ENCODE measurements around the gene TNS3. TPM values are rescaled to one million over a fixed set of nuclear protein-coding genes. Genes with fewer than 3 reads are reported as not detected.

TNS3 gene
- polyA plus RNA-seq, 1 donor, result 66.7 TPM

DNA sequence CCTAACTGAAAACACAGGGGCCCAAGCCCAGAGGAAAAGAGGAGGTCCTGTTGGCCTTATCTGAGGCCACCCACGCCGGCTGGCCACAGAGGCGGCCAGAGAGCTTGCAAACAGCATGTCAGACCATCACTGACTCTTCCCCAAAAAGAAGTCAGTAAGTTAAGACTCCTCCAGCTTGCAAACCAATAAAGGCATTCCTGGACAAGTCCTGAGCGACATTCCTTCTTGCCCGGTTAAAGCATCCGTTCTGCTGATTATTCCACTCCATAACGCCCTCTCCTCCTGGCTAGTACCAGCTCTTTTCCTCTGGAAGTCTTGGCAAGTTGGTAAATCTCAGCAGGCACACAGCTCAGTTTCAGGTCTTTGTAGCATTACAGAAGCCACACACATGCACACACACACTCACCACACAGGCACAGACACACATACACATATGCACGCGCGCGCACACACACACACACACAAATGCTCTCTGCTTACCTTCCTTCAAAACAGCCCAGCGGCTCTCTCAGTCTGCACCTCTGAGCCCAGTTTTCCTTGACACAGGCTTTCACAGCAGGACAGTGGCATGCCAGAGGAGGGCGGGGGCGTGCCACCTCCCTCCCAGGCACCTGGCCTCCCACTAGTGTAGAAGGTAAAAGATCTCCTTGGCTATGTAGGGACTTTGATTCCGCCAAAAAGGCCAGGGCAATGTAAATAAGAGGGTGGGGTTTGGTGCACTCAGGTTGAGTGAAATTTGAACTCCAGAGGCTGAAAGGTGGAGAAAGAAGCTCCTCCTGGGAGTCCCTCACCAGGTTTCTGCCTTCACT lies 201.4 kb downstream of the TNS3 start:
- peaks cover 52% of the 10 kb centered on the region for H3K4me1 ChIP-seq (ENCODE audit: control insufficient read depth, insufficient read depth, low read length)
- H3K27me3 ChIP-seq (ENCODE audit: control insufficient read depth, insufficient read depth, low read length), result no peaks in the 10 kb centered on the region
- H3K4me3 ChIP-seq (ENCODE audit: low read length), result no peak overlapping the region
- H3K9me3 ChIP-seq (ENCODE audit: control insufficient read depth, low read depth, low read length), result no peaks in the 10 kb centered on the region
- H3K36me3 ChIP-seq (ENCODE audit: control insufficient read depth, insufficient read depth, low read length), result peaks cover 49% of the 10 kb centered on the region
- H3K27ac ChIP-seq (ENCODE audit: low read length), result peak overlapping the region; percentile 73
- WGBS (ENCODE audit: insufficient coverage, low lambda C conversion rate), result no CpG with 5 or more reads among the region's 15 CpGs
- peak; percentile 78 to 87 for DNase-seq

DNA sequence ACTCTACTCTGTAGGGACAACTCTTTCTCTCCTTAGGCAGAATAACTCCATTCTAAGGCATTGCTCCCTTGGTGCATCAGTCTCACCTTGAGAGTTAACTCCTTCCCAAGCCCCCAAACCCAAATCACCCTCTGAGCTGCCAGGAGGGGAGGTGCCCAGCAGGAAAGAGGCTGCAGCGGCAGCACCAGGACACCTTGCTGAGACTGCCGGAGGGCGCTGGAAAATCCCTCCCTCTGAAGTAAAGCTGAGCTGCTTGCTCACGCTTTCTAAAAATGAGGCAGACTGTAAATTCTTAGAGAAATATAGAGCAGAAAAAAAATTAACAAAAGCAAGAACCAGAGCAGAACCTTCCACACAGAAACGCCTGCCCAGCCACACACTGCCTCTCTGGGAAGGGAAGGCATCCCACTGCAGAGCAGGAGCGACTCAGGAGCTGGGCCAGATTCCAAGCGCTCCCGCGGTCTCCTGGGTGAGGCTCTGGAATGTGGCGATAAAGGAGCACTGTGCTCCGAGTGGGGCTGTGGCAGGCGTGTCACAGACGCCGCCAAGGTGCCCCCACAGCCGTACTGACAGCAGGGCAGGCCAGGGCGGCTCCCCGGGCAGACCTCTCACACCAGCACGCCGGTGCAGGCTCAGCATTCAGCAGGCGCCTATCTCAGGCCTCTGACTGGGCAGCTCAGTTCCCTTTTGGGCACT lies 202.1 kb downstream of the TNS3 start:
- DNase-seq, result peak; percentile 57 to 75
- Histone ChIP-seq H3K36me3 (ENCODE audit: control insufficient read depth, insufficient read depth, low read length) (peaks cover 51% of the 10 kb centered on the region), H3K27me3 (ENCODE audit: control insufficient read depth, insufficient read depth, low read length) (no peaks in the 10 kb centered on the region), H3K4me3 (ENCODE audit: low read length) (no peak overlapping the region), H3K27ac (ENCODE audit: low read length) (peak overlapping the region; percentile 73), H3K4me1 (ENCODE audit: control insufficient read depth, insufficient read depth, low read length) (peaks cover 46% of the 10 kb centered on the region), H3K9me3 (ENCODE audit: control insufficient read depth, low read depth, low read length) (no peaks in the 10 kb centered on the region)
- 20% methylated on average over 1 of the region's 20 CpGs for WGBS (ENCODE audit: insufficient coverage, low lambda C conversion rate)

DNA sequence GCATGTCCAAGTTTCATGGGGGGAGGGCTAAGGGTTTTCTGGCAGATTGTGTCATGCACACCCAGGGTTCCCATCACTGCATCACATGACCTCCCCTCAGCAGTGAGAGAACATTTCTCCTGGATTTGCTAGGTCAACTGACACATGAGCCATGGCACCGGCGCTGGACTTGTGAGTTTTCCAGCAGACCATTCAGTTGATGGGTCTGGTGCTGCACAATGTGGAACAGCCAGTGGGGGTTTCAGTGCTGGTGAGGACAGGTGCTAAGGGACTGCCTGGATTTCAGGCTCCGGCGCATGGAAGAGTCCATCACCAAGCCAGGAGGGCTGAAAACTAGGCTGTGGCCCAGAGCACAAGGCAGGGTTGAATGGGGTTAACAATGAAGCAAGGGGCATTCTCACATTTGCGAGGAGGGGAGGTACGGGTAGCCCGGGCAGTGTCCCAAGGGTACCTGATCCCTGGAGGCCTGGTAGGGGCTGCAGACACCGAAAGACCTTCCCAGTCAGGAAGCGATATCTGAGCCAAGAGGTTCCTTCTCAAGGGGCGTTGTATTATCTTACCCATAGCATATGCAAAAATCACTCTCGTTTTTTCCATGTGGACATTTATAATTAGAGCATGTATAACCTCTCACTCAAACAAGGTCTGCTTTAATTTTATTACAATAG lies 203.0 kb downstream of the TNS3 start:
- no peak for DNase-seq
- WGBS (ENCODE audit: insufficient coverage, low lambda C conversion rate), result 100% methylated on average over 2 of the region's 11 CpGs
- no peaks in the 10 kb centered on the region for H3K9me3 ChIP-seq (ENCODE audit: control insufficient read depth, low read depth, low read length)
- peaks cover 44% of the 10 kb centered on the region for H3K36me3 ChIP-seq (ENCODE audit: control insufficient read depth, insufficient read depth, low read length)
- H3K27me3 ChIP-seq (ENCODE audit: control insufficient read depth, insufficient read depth, low read length), result no peaks in the 10 kb centered on the region
- H3K4me1 ChIP-seq (ENCODE audit: control insufficient read depth, insufficient read depth, low read length), result peaks cover 37% of the 10 kb centered on the region
- H3K4me3 ChIP-seq (ENCODE audit: low read length), result no peak overlapping the region
- no peak overlapping the region for H3K27ac ChIP-seq (ENCODE audit: low read length)

DNA sequence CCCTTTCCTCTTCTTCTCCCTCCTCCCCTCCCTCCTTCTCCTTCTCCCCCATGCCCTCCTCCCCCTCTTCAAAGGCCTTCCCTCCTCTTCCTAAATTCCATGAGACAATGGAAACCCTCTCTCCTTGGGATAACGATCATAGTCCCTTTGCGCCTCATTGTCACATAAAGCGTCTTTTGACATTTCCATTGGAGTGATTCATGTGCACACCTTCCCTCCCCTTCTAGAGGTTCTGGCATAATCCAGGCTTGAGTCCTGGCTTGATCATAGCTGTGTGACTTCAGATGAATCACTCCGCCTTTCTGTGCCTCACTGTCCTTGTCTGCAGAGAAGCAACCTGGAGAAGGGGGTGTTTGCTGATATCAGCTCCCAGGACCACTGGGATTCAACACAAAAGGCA lies 204.2 kb downstream of the TNS3 start:
- WGBS (ENCODE audit: insufficient coverage, low lambda C conversion rate), result no CpG with 5 or more reads among the region's 4 CpGs
- Histone ChIP-seq H3K27me3 (ENCODE audit: control insufficient read depth, insufficient read depth, low read length) (no peaks in the 10 kb centered on the region), H3K36me3 (ENCODE audit: control insufficient read depth, insufficient read depth, low read length) (peaks cover 38% of the 10 kb centered on the region), H3K4me1 (ENCODE audit: control insufficient read depth, insufficient read depth, low read length) (peaks cover 36% of the 10 kb centered on the region), H3K27ac (ENCODE audit: low read length) (no peak overlapping the region), H3K9me3 (ENCODE audit: control insufficient read depth, low read depth, low read length) (no peaks in the 10 kb centered on the region), H3K4me3 (ENCODE audit: low read length) (no peak overlapping the region)
- no peak for DNase-seq

DNA sequence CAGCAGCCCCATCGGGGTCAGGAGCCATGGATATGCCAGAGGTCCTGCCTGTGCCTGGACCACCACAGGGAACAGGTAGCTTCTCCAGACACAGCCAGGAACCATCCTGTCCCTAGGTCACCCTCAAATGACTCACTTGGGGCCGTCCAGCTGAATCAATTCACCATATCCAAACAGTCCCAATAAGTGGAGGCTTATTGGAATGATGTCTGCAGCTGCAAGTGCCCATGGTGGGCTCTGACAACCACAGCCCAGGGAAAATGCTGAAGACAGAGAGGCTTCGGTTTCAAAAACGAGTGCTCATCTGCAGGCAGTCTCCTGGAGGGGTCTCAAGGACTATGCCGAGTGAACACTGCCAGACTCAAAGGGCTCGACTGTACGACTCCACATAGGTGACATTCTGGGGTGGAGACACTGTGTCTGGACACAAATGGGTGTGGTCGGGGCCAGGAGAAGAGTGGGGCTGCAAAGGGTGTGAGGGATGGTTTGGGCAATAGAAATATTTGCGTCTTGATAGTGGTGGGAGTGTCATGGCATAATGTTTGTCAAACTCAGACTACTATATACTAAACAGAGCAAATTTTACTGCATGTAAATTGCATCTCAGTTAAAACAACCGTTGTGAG lies 204.8 kb downstream of the TNS3 start:
- H3K9me3 ChIP-seq (ENCODE audit: control insufficient read depth, low read depth, low read length), result no peaks in the 10 kb centered on the region
- WGBS (ENCODE audit: insufficient coverage, low lambda C conversion rate), result 60% methylated on average over 1 of the region's 10 CpGs
- H3K27me3 ChIP-seq (ENCODE audit: control insufficient read depth, insufficient read depth, low read length), result no peaks in the 10 kb centered on the region
- H3K36me3 ChIP-seq (ENCODE audit: control insufficient read depth, insufficient read depth, low read length), result peaks cover 33% of the 10 kb centered on the region
- no peak overlapping the region for H3K4me3 ChIP-seq (ENCODE audit: low read length)
- no peak for DNase-seq
- H3K27ac ChIP-seq (ENCODE audit: low read length), result no peak overlapping the region
- H3K4me1 ChIP-seq (ENCODE audit: control insufficient read depth, insufficient read depth, low read length), result peaks cover 43% of the 10 kb centered on the region

DNA sequence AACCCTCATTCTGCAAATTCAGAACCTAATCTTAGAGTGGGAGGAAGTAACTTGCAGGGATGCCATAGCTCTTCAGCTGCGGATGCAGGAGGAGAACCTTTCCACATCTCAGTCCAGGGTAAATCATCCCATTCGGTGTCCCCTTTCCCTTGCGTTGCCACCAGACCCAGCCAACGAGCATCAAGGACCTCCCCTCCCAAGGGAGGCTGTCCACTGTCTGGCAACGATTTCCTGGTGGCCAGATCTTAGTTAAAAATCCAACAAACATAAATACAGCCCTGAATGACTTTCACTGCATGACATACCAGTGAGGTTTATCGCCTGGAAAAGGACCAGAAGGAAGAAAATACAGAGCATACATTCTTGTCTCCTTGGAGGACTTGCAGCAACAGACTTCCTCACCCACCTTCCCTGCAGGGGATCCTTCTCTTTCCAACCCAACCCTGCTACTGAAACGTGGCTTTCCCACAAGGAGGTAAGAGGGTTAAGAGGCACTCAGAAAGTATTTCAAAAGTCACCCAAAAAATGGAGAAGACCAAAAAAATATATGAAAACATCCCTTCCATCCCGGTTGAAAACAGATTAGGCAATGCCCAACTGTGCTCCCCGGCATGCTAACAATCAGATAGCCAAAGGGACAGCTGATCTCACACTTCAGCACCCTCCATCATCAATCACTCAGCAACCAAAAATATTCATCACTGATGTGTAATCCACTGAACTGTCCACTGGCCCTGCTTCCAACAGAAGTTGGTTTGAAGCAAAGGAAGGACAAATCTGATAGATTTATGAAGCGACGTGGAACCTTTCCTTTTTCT lies 206.6 kb downstream of the TNS3 start:
- DNase-seq, result no peak
- Histone ChIP-seq H3K4me1 (ENCODE audit: control insufficient read depth, insufficient read depth, low read length) (peaks cover 33% of the 10 kb centered on the region), H3K4me3 (ENCODE audit: low read length) (no peak overlapping the region), H3K27ac (ENCODE audit: low read length) (no peak overlapping the region), H3K9me3 (ENCODE audit: control insufficient read depth, low read depth, low read length) (no peaks in the 10 kb centered on the region), H3K36me3 (ENCODE audit: control insufficient read depth, insufficient read depth, low read length) (peaks cover 40% of the 10 kb centered on the region), H3K27me3 (ENCODE audit: control insufficient read depth, insufficient read depth, low read length) (no peaks in the 10 kb centered on the region)
- 100% methylated on average over 1 of the region's 11 CpGs for WGBS (ENCODE audit: insufficient coverage, low lambda C conversion rate)

DNA sequence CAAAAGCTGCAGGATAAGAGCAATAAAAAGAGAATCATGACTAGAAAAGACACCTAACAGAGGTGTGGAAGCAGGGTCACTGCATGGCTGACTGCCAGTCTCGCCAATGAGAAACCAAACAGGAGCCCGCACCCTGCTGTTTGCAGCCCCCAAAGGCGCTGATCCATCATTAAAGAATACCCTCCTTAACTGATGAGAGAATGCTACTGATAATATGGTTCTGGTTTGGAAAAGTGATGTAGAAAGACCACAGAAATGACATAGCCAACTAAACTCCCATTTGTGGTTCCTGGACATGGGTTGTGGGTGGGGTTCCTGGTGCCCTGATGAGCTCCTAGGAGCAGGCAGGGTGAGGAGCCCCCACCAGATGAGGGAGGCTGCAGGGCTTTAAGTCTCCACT lies 207.4 kb downstream of the TNS3 start:
- Histone ChIP-seq H3K4me1 (ENCODE audit: control insufficient read depth, insufficient read depth, low read length) (peaks cover 25% of the 10 kb centered on the region), H3K27me3 (ENCODE audit: control insufficient read depth, insufficient read depth, low read length) (no peaks in the 10 kb centered on the region), H3K9me3 (ENCODE audit: control insufficient read depth, low read depth, low read length) (no peaks in the 10 kb centered on the region), H3K36me3 (ENCODE audit: control insufficient read depth, insufficient read depth, low read length) (peaks cover 45% of the 10 kb centered on the region), H3K4me3 (ENCODE audit: low read length) (no peak overlapping the region), H3K27ac (ENCODE audit: low read length) (no peak overlapping the region)
- DNase-seq, result no peak
- no CpG with 5 or more reads among the region's 3 CpGs for WGBS (ENCODE audit: insufficient coverage, low lambda C conversion rate)

DNA sequence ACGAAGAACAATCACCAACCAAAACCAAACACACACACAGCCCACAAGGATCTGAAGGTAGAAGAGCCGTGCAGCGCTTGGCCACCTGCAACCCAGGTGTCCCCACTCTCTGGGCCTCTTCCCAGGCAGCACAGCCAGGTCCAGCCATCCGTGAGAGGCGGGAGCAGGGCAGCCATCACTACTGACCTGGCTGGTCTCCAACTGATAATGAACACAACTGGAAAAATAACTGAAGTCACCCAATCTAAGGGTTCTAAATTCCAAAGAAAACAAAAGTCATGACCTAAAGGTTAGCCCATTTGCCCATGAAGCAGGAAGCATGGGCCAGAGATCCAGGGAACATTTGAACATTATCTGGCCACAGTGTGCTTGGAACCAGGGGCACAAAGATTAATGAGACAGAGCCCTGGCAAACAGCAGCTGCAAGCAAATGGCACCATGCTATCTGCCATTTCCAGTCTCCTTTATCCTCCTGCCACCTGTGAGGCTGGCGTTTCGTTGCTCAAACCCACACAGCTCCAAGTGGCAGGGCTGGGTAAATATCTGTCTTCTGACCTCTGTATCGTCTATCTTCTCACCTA lies 207.9 kb downstream of the TNS3 start:
- DNase-seq, result no peak
- H3K27me3 ChIP-seq (ENCODE audit: control insufficient read depth, insufficient read depth, low read length), result no peaks in the 10 kb centered on the region
- peaks cover 51% of the 10 kb centered on the region for H3K36me3 ChIP-seq (ENCODE audit: control insufficient read depth, insufficient read depth, low read length)
- no peak overlapping the region for H3K4me3 ChIP-seq (ENCODE audit: low read length)
- H3K9me3 ChIP-seq (ENCODE audit: control insufficient read depth, low read depth, low read length), result no peaks in the 10 kb centered on the region
- H3K27ac ChIP-seq (ENCODE audit: low read length), result no peak overlapping the region
- WGBS (ENCODE audit: insufficient coverage, low lambda C conversion rate), result no CpG with 5 or more reads among the region's 8 CpGs
- H3K4me1 ChIP-seq (ENCODE audit: control insufficient read depth, insufficient read depth, low read length), result peaks cover 21% of the 10 kb centered on the region

DNA sequence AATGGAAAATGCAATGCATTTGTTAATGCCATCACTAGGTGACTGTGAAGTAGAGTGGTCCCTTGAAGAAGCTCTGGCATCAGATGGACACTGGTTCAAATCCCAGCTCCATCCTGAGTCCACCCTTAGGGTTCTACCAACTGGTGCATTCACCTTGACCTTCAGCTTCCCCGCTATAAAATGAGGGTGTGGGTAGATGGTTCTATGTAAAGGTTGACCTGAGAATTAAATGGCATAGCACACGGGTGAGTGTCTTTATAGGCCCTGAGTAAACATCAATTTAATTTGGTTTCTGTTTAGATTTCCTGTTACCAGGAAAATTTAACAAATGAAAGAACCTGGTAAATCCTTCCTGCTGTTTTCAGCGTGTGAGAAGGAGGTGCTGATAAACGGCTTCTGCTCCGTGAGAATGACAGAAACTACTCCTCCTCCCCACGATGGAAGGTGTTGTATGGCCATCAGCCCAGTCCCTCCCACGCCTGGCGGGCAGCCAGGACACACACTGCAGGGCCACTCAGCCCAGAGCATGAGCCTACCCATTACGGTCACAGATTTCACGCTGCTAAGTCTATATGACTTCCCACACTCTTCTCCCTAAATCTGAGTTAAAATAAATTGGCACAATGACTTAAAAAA lies 210.1 kb downstream of the TNS3 start:
- Histone ChIP-seq H3K9me3 (ENCODE audit: control insufficient read depth, low read depth, low read length) (no peaks in the 10 kb centered on the region), H3K27ac (ENCODE audit: low read length) (peak overlapping the region; percentile 4), H3K27me3 (ENCODE audit: control insufficient read depth, insufficient read depth, low read length) (no peaks in the 10 kb centered on the region), H3K36me3 (ENCODE audit: control insufficient read depth, insufficient read depth, low read length) (peaks cover 55% of the 10 kb centered on the region), H3K4me3 (ENCODE audit: low read length) (no peak overlapping the region), H3K4me1 (ENCODE audit: control insufficient read depth, insufficient read depth, low read length) (peaks cover 17% of the 10 kb centered on the region)
- peak; percentile 61 to 81 for DNase-seq
- no CpG with 5 or more reads among the region's 10 CpGs for WGBS (ENCODE audit: insufficient coverage, low lambda C conversion rate)

All from large intestine (tissue), 3 donors.